Gastroesophageal sphincter (tissue), 4 donors: ENCODE measurements around the gene SOX9. TPM values are rescaled to one million over a fixed set of nuclear protein-coding genes. Genes with fewer than 3 reads are reported as not detected.

Experiments used
- ATAC-seq: fragments of 150-250 bp; one replicate; pipeline ENCODE4 v1.9.1; 2016; ENCODE audit warnings: mild to moderate bottlenecking, moderate library complexity
- H3K27ac ChIP-seq, 4 donors: fragments of 200-600 bp; sonication (generic) in 3 of 4; 1 replicate in 3 of 4; 2 replicates in 1 of 4; pipeline ENCODE4 v1.5.1; 2016 to 2019
- H3K27me3 ChIP-seq: fragments of 200-600 bp; sonication (generic); one replicate; pipeline ENCODE4 v1.5.1; 2019
- H3K36me3 ChIP-seq, 2 donors: fragments of 200-600 bp; sonication (generic); one replicate each; pipeline ENCODE4 v1.5.1; 2019; ENCODE audit warnings: control low read depth in 1 of 2
- H3K4me1 ChIP-seq, 3 donors: fragments of 200-600 bp; sonication (generic); 1 replicate in 2 of 3; 2 replicates in 1 of 3; pipeline ENCODE4 v1.5.1; 2016 to 2019; ENCODE audit warnings: control low read depth in 2 of 3
- H3K4me3 ChIP-seq, 2 donors: fragments of 200-600 bp; sonication (generic); one replicate each; pipeline ENCODE4 v1.5.1; 2019; ENCODE audit warnings: mild to moderate bottlenecking in 1 of 2, moderate library complexity in 1 of 2
- H3K9me3 ChIP-seq, 3 donors: fragments of 200-600 bp; sonication (generic); one replicate each; pipeline ENCODE4 v1.5.1; 2017 to 2019; ENCODE audit warnings: control low read depth in 2 of 3
- CTCF ChIP-seq, 4 experiments: fragments of 200-600 bp in 2 of 4; fragments of 450-650 bp in 2 of 4; sonication (generic) in 1 of 4; IDR thresholded peaks; one replicate each; pipeline ENCODE4 v1.5.1; 2017 to 2019; ENCODE audit warnings: antibody characterized with exemption in 4 of 4, mild to moderate bottlenecking in 2 of 4, moderate library complexity in 2 of 4
- EP300 ChIP-seq: sonication (generic); formaldehyde crosslinking; IDR thresholded peaks from one replicate; pipeline ENCODE4 v1.6.1; 2017; ENCODE audit warnings: antibody characterized with exemption, mild to moderate bottlenecking
- POLR2A ChIP-seq, 2 donors: fragments of 450-650 bp; IDR thresholded peaks; one replicate each; pipeline ENCODE4 v1.6.1; 2017; ENCODE audit warnings: antibody characterized with exemption in 2 of 2, mild to moderate bottlenecking in 2 of 2, moderate library complexity in 1 of 2
- POLR2AphosphoS5 ChIP-seq: sonication (generic); formaldehyde crosslinking; IDR thresholded peaks from one replicate; pipeline ENCODE4 v1.6.1; 2017; ENCODE audit warnings: antibody characterized with exemption
- WGBS, 2 donors: methylation state at CpG; one replicate each; pipeline ENCODE4 v1.1.5; 2018; ENCODE audit warnings: low coverage in 1 of 2; 5-methylcytosine and 5-hydroxymethylcytosine counted together
- total RNA-seq, 4 donors: library from RNA; depleted of rRNA; stranded (reverse); fragments of >200 nt; gene quantifications; one replicate each; pipeline ENCODE4 v1.1.0, GENCODE V29; 2016

SOX9 gene
- total RNA-seq, 4 donors from 2014 or later: 1.1 to 5.4 (median 2.5) TPM

GRCh38 chr17:72171703-72172667 is 51.2 kb downstream of the SOX9 start:
- H3K27ac ChIP-seq: no peak overlapping the region
- H3K4me1 ChIP-seq: no peaks in the 10 kb centered on the region
- no peak for TF ChIP-seq POLR2A (IDR thresholded peaks at IDR 0.05)
- no peak for TF ChIP-seq CTCF (IDR thresholded peaks at IDR 0.05)
- TF ChIP-seq EP300: no peak
- no peak for TF ChIP-seq POLR2AphosphoS5
- H3K36me3 ChIP-seq: no peaks in the 10 kb centered on the region
- ATAC-seq: no peak
- 21 to 42% methylated on average over 5 to 7 of the region's 7 CpGs for WGBS, 2 donors
- peaks cover 40% of the 10 kb centered on the region for H3K27me3 ChIP-seq
- H3K4me3 ChIP-seq: no peak overlapping the region
- H3K9me3 ChIP-seq: no peaks in the 10 kb centered on the region

- 37 to 53% methylated on average over 5 of the region's 9 CpGs for WGBS, 2 donors
- Histone ChIP-seq H3K9me3 (no peaks in the 10 kb centered on the region), H3K4me1 (no peaks in the 10 kb centered on the region), H3K27me3 (peaks cover 35% of the 10 kb centered on the region), H3K36me3 (no peaks in the 10 kb centered on the region), H3K27ac (no peak overlapping the region), H3K4me3 (no peak overlapping the region)
- no peak for TF ChIP-seq POLR2AphosphoS5
- no peak for TF ChIP-seq CTCF (IDR thresholded peaks at IDR 0.05)
- TF ChIP-seq EP300: no peak
- no peak for TF ChIP-seq POLR2A (IDR thresholded peaks at IDR 0.05)
- no peak for ATAC-seq
Measured at GRCh38 chr17:72173499-72174116, 52.8 kb downstream of the SOX9 start.

- H3K27ac ChIP-seq: no peak overlapping the region
- TF ChIP-seq POLR2A (IDR thresholded peaks at IDR 0.05) (no peak), POLR2AphosphoS5 (no peak), EP300 (no peak), CTCF (IDR thresholded peaks at IDR 0.05) (no peak)
- 71% methylated on average over 1 of the region's 4 CpGs; no CpG with 5 or more reads in 1 of the 2 donors for WGBS, 2 donors
- H3K4me1 ChIP-seq: no peaks in the 10 kb centered on the region
- H3K4me3 ChIP-seq: no peak overlapping the region
- peaks cover 29% of the 10 kb centered on the region for H3K27me3 ChIP-seq
- ATAC-seq: no peak
- H3K36me3 ChIP-seq: no peaks in the 10 kb centered on the region
- H3K9me3 ChIP-seq: no peaks in the 10 kb centered on the region
Measured at GRCh38 chr17:72175263-72175662, 54.4 kb downstream of the SOX9 start.
